ENCODE data around the gene PSTPIP1.

Gene PSTPIP1

GRCh38 chr15:77044228-77045042, 49.5 kb downstream of the PSTPIP1 start:
- DNase-seq = peak in 1 of 2 donors; percentile 40

GRCh38 chr15:77045985-77046384, 51.1 kb downstream of the PSTPIP1 start:
- no peak for DNase-seq

- DNase-seq = no peak
Measured at GRCh38 chr15:77046704-77047412, 51.9 kb downstream of the PSTPIP1 start.

- no peak for DNase-seq
Measured at GRCh38 chr15:77048135-77048876, 53.4 kb downstream of the PSTPIP1 start.

GRCh38 chr15:77052556-77052955, 57.6 kb downstream of the PSTPIP1 start:
- DNase-seq = no peak

- DNase-seq = no peak
Measured at GRCh38 chr15:77053709-77054108, 58.8 kb downstream of the PSTPIP1 start.

- DNase-seq = no peak
Measured at GRCh38 chr15:77057072-77057471, 62.1 kb downstream of the PSTPIP1 start.

- no peak for DNase-seq
Measured at GRCh38 chr15:77057685-77058084, 62.8 kb downstream of the PSTPIP1 start.

- DNase-seq = no peak
Measured at GRCh38 chr15:77058468-77058867, 63.5 kb downstream of the PSTPIP1 start.

- DNase-seq = no peak
Measured at GRCh38 chr15:77059786-77060361, 64.9 kb downstream of the PSTPIP1 start.

- DNase-seq = peak in 1 of 2 donors; percentile 80
Measured at GRCh38 chr15:77060546-77060945, 65.6 kb downstream of the PSTPIP1 start.

GRCh38 chr15:77063249-77063648, 68.3 kb downstream of the PSTPIP1 start:
- no peak for DNase-seq

- no peak for DNase-seq
Measured at GRCh38 chr15:77064063-77064462, 69.1 kb downstream of the PSTPIP1 start.

GRCh38 chr15:77064539-77065308, 69.8 kb downstream of the PSTPIP1 start:
- no peak for DNase-seq

- no peak for DNase-seq
Measured at GRCh38 chr15:77066971-77067690, 72.2 kb downstream of the PSTPIP1 start.

GRCh38 chr15:77067691-77068367, 72.9 kb downstream of the PSTPIP1 start:
- no peak for DNase-seq

GRCh38 chr15:77068633-77069032, 73.7 kb downstream of the PSTPIP1 start:
- DNase-seq = no peak

GRCh38 chr15:77069521-77070121, 74.7 kb downstream of the PSTPIP1 start:
- DNase-seq = no peak

GRCh38 chr15:77070180-77070494, 75.2 kb downstream of the PSTPIP1 start:
- DNase-seq = no peak

GRCh38 chr15:77070495-77071304, 75.8 kb downstream of the PSTPIP1 start, which contains the start of gene TSPAN3:
Gene TSPAN3 (minus strand): TSS chr15:77071109. CDS start chr15:77070954, 155 bp downstream.
- peak; percentile 86 to 93 for DNase-seq

Measured in hippocampal formation (tissue), 2 donors.